HCT116 (cell line): ENCODE measurements around the gene NTN4. TPM values are rescaled to one million over a fixed set of nuclear protein-coding genes. Genes with fewer than 3 reads are reported as not detected.

Experiments used
- ATAC-seq: fragments of 200-7000 bp; cut with Tn5 transposase; 2 replicates; pipeline ENCODE4 v1.9.1; 2020; ENCODE audit warnings: mild to moderate bottlenecking, moderate library complexity
- BruUV-seq: library from RNA; stranded (reverse); fragments of 400-500 nt; replicated peaks from 2 replicates; lab custom pipeline; 2021; lab: Mats Ljungman, UMichigan
- CTCF ChIA-PET: fragments of 300-600 bp; sonication (Branson Sonifier 250); formaldehyde crosslinking; loops from one replicate; lab custom pipeline; 2021; ENCODE audit warnings: antibody characterized with exemption; lab: Charles Lee
- POLR2A ChIA-PET: fragments of 300-600, 350-600 bp; sonication (Branson Sonifier 250); formaldehyde crosslinking; loops from one replicate; lab custom pipeline; 2021; ENCODE audit warnings: antibody characterized with exemption; lab: Charles Lee
- RAD21 ChIA-PET, 2 experiments: fragments of 300-600 bp; sonication (Branson Sonifier 250); formaldehyde crosslinking; loops; one replicate each; lab custom pipeline; 2023; ENCODE audit warnings: low total read pairs in 2 of 2; ENCODE audit not compliant: uncharacterized antibody in 2 of 2, unreplicated experiment in 2 of 2, low non-redundant PET in 1 of 2; lab: Charles Lee
- DNase-seq: peaks from one replicate; pipeline ENCODE4 v3.0.0-alpha.2; 2010; ENCODE audit warnings: low read depth, low spot score
- H2AFZ ChIP-seq: fragments of 200-600 bp; shearing (Covaris generic), sonication (generic); 2 replicates; pipeline ENCODE4 v1.6.1; 2017; ENCODE audit warnings: low read depth, mixed run types, mixed read lengths, antibody characterized with exemption, low read length; ENCODE audit not compliant: poor library complexity, severe bottlenecking
- H3K27ac ChIP-seq: 2 replicates; pipeline ENCODE4 v1.5.1; 2012; ENCODE audit warnings: low read depth, low read length
- H3K27me3 ChIP-seq: fragments of 200-600 bp; sonication (generic); 2 replicates; pipeline ENCODE4 v1.6.1; 2016; ENCODE audit warnings: mixed run types, low read length, mixed read lengths; ENCODE audit not compliant: insufficient read depth
- H3K36me3 ChIP-seq, 2 experiments: fragments of 200-500 bp in 1 of 2; fragments of 200-600 bp in 1 of 2; sonication (Bioruptor generic) in 1 of 2; sonication (generic) in 1 of 2; 2 replicates each; pipeline versions ENCODE4 v1.5.1 to v1.6.1; 2014 to 2016; ENCODE audit warnings: low read length in 2 of 2, inconsistent platforms in 1 of 2, mixed read lengths in 1 of 2, mixed run types in 1 of 2; ENCODE audit not compliant: insufficient read depth in 2 of 2, control insufficient read depth in 1 of 2
- H3K4me1 ChIP-seq, 2 experiments: fragments of 200-600 bp in 1 of 2; sonication (generic) in 1 of 2; 2 replicates each; pipeline versions ENCODE4 v1.5.1 to v1.6.1; 2012 to 2017; ENCODE audit warnings: low read length in 2 of 2, inconsistent platforms in 1 of 2, mild to moderate bottlenecking in 1 of 2, mixed read lengths in 1 of 2, mixed run types in 1 of 2, moderate library complexity in 1 of 2; ENCODE audit not compliant: insufficient read depth in 2 of 2, control insufficient read depth in 1 of 2
- H3K4me2 ChIP-seq: fragments of 200-600 bp; sonication (generic); 2 replicates; pipeline ENCODE4 v1.6.1; 2017; ENCODE audit warnings: mixed run types, low read length, mixed read lengths
- H3K4me3 ChIP-seq, 2 experiments: fragments of 200-600 bp in 1 of 2; sonication (generic) in 1 of 2; replicated peaks in 1 of 2; 2 replicates each; pipeline ENCODE4 v1.5.1; 2011 to 2016; ENCODE audit warnings: low read length in 2 of 2, control low read depth in 1 of 2, low read depth in 1 of 2, mild to moderate bottlenecking in 1 of 2, mixed read lengths in 1 of 2, mixed run types in 1 of 2
- H3K79me2 ChIP-seq: fragments of 200-600 bp; sonication (generic); 2 replicates; pipeline ENCODE4 v1.6.1; 2017; ENCODE audit warnings: mild to moderate bottlenecking, mixed run types, low read length, moderate library complexity, mixed read lengths; ENCODE audit not compliant: insufficient read depth
- H3K9ac ChIP-seq: fragments of 200-600 bp; sonication (generic); 2 replicates; pipeline ENCODE4 v1.6.1; 2016; ENCODE audit warnings: low read length, mixed read lengths
- H3K9me2 ChIP-seq: fragments of 200-600 bp; sonication (generic), shearing (Covaris generic); 2 replicates; pipeline ENCODE4 v1.6.1; 2017; ENCODE audit warnings: mixed run types, mild to moderate bottlenecking, moderate library complexity; ENCODE audit not compliant: insufficient read depth
- H3K9me3 ChIP-seq, 2 experiments: fragments of 200-500 bp in 1 of 2; fragments of 200-600 bp in 1 of 2; sonication (Bioruptor generic) in 1 of 2; sonication (generic) in 1 of 2; 2 replicates each; pipeline ENCODE4 v1.6.1; 2014 to 2017; ENCODE audit warnings: low read length in 2 of 2, mixed read lengths in 2 of 2, inconsistent platforms in 1 of 2, low read depth in 1 of 2, mild to moderate bottlenecking in 1 of 2, mixed run types in 1 of 2, moderate library complexity in 1 of 2; ENCODE audit not compliant: control insufficient read depth in 1 of 2, insufficient read depth in 1 of 2
- H4K20me1 ChIP-seq: fragments of 200-600 bp; sonication (generic), shearing (Covaris generic); 2 replicates; pipeline ENCODE4 v1.6.1; 2017; ENCODE audit warnings: mixed run types, mild to moderate bottlenecking, moderate library complexity; ENCODE audit not compliant: insufficient read depth
- ELF1 ChIP-seq: IDR thresholded peaks from 2 replicates; pipeline ENCODE4 v1.6.1; 2012; ENCODE audit warnings: low read depth, borderline replicate concordance
- EZH2 ChIP-seq: fragments of 200-600 bp; sonication (generic); IDR thresholded peaks from 2 replicates; pipeline ENCODE4 v1.6.1; 2017; ENCODE audit warnings: antibody characterized with exemption, mixed run types
- RAD21 ChIP-seq: IDR thresholded peaks from 2 replicates; pipeline ENCODE4 v1.6.1; 2012; ENCODE audit warnings: low read depth, mild to moderate bottlenecking
- intact Hi-C: fragments of 100-400 bp; cut with micrococcal nuclease; formaldehyde crosslinking; loops from 2 replicates; pipeline ENCODE4 v1.10.0; 2022
- total RNA-seq: library from RNA; stranded (reverse); gene quantifications from one replicate; pipeline ENCODE4 v1.2.1, GENCODE V29; 2021; ENCODE audit not compliant: unreplicated experiment
- TF ChIP-seq, protein P1 (sequence below), 3 experiments: fragments of 200-600 bp in 1 of 3; sonication (generic) in 1 of 3; IDR thresholded peaks in 2 of 3; conservative IDR thresholded peaks in 1 of 3; 2 replicates each; pipeline ENCODE4 v1.5.1; 2012 to 2017; ENCODE audit warnings: low read depth in 2 of 3, low read length in 2 of 3, antibody characterized with exemption in 1 of 3, borderline replicate concordance in 1 of 3, control low read depth in 1 of 3, mild to moderate bottlenecking in 1 of 3, mixed read lengths in 1 of 3, mixed run types in 1 of 3, moderate library complexity in 1 of 3; ENCODE audit not compliant: insufficient read depth in 1 of 3

Gene NTN4
- total RNA-seq, 1 experiment from 2014 or later: 4.3 TPM

DNA sequence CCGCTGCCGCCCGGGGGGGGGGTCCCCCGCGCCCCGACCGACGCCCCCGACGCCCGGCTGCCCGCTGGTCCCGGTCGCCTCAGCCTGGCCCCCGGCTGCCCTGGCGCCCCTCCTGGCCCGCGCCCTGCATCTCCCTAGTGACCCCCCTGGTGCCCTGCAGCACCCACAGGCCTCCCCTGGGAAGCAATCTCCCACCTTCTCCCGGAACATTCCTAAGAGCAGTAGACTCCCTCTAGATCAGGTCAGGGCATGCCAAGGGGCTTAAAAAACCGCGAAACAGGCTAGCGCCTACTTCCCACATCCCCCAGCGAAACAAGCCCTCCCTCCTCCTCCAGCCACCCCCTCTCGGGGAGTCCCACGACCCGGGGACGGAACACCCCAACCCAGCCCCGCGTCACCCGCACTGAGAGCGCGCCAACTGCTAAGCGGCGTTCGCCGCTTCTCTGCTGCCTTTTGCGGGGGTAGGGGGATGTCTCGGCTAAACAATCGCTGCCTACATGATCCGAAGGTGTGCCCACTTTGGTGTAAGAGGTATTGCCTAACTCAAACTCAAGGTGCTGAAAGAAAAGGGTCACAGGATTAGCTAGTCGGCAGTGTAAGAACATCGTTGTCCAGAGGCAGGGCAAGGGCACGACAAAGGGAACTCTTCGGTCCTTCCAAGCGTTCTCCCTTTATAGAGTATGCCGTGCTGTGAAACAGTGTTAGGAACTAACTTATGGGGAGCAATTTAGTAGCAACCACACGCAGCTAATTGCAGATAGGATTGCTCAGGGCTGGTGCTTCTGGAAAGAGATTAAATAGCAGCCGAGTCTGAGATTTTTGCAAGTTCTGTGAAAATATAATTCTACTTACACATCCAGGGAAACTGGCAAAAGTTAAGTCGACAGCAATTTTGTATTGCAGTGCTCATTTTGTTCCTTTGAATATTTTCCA is 619 bp upstream of the NTN4 start:
- H3K79me2 ChIP-seq: no peaks in the 10 kb centered on the region
- POLR2A ChIA-PET: no interaction called here
- peaks cover 17 to 32% of the 10 kb centered on the region in 2 experiments; a peak in 3 of 4 replicates for H3K4me1 ChIP-seq
- no peaks in the 10 kb centered on the region for H3K9me2 ChIP-seq
- BruUV-seq: no TSS peak
- H3K9me3 ChIP-seq: no peaks in the 10 kb centered on the region
- peak overlapping the region; percentile 83 for H2AFZ ChIP-seq
- 0 out of 2 replicates have a peak, but pooled peaks have one; percentile 36 for TF ChIP-seq EZH2
- no peak for TF ChIP-seq RAD21
- TF ChIP-seq, all 23 proteins: peak for 1
- H3K36me3 ChIP-seq: no peaks in the 10 kb centered on the region
- H3K4me2 ChIP-seq: peak overlapping the region; percentile 96
- no peaks in the 10 kb centered on the region for H4K20me1 ChIP-seq
- H3K4me3 ChIP-seq: peak overlapping the region; percentile 51 to 65
- peaks cover 7% of the 10 kb centered on the region; the same call in 1 of the 2 replicates for H3K27me3 ChIP-seq
- peak; percentile 49 for ATAC-seq
- DNase-seq: no peak
- intact Hi-C loops: no loop called here
- peak overlapping the region; percentile 58 for H3K9ac ChIP-seq
- no peak overlapping the region; the same call in 1 of the 2 replicates for H3K27ac ChIP-seq
- ChIA-PET CTCF (no interaction called here), RAD21 (no interaction called here)

DNA sequence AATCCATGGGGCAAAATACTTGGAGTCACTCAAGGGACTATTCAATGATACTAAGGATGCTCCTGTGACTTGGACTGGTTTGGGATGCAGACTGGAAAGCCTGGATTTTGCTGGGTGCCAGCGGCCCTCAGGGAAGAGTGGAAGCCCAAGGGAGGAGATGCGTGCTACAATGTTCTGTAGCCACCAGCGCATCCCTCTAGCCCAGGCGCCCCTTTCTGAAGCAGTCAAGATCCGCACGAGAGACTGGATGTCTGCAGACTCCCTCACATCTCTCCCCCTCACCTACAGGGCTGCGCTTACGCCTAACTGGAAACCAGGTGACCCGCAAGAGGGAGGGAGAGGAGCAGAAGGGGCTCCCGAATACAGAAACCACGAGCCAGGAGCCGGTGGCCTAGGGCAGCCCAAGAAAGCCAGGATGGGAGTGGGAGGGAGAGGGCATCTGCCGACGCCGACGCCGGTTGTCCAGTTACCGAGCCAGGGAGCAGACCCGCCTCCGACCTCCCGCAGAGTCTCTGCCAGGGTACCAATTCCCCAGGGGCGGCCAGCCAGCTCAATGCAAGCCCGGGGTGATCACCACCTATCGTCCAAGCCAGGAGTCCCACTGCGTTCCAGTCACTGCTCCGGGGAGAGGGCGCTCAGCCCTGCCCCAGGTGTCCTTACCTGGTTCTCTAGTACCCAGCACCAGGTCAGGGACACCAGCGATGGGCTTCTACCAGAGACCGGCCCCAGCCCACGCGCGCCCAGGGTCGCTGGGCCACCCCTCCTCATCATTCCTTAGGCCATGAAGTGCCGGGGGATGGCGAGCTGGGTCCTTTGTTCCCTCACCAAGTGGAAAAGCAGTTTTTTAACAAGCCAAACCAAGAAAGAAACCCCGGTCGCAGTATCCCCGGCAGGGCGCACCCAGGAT is 1.2 kb downstream of the NTN4 start:
- peak overlapping the region; percentile 58 for H3K9ac ChIP-seq
- no peak overlapping the region for H3K27ac ChIP-seq
- intact Hi-C loops: no loop called here
- H4K20me1 ChIP-seq: no peaks in the 10 kb centered on the region
- no peaks in the 10 kb centered on the region for H3K36me3 ChIP-seq
- RAD21 ChIA-PET: no interaction called here
- POLR2A ChIA-PET: no interaction called here
- H3K4me3 ChIP-seq: peak overlapping the region; percentile 51 to 65
- H3K27me3 ChIP-seq: peaks cover 7% of the 10 kb centered on the region; the same call in 1 of the 2 replicates
- peak overlapping the region; percentile 96 for H3K4me2 ChIP-seq
- no peaks in the 10 kb centered on the region for H3K9me3 ChIP-seq
- H3K9me2 ChIP-seq: no peaks in the 10 kb centered on the region
- H3K4me1 ChIP-seq: peaks cover 17 to 35% of the 10 kb centered on the region in 2 experiments; a peak in 3 of 4 replicates
- no peak for DNase-seq
- H2AFZ ChIP-seq: peak overlapping the region; percentile 49
- H3K79me2 ChIP-seq: no peaks in the 10 kb centered on the region
- no TSS peak for BruUV-seq
- CTCF ChIA-PET: no interaction called here
- peak; percentile 52 for ATAC-seq
- TF ChIP-seq, protein P1, sequence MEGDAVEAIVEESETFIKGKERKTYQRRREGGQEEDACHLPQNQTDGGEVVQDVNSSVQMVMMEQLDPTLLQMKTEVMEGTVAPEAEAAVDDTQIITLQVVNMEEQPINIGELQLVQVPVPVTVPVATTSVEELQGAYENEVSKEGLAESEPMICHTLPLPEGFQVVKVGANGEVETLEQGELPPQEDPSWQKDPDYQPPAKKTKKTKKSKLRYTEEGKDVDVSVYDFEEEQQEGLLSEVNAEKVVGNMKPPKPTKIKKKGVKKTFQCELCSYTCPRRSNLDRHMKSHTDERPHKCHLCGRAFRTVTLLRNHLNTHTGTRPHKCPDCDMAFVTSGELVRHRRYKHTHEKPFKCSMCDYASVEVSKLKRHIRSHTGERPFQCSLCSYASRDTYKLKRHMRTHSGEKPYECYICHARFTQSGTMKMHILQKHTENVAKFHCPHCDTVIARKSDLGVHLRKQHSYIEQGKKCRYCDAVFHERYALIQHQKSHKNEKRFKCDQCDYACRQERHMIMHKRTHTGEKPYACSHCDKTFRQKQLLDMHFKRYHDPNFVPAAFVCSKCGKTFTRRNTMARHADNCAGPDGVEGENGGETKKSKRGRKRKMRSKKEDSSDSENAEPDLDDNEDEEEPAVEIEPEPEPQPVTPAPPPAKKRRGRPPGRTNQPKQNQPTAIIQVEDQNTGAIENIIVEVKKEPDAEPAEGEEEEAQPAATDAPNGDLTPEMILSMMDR (IDR thresholded peaks at IDR 0.05 in 2 of 3, conservative IDR thresholded peaks at IDR 0.05 in 1 of 3; ENCODE audit: borderline replicate concordance in 1 of 3, insufficient read depth in 1 of 3, low read depth in 2 of 3, low read length in 2 of 3): 0 out of 6 replicates have a peak, but pooled peaks of 1 of the 3 experiments have one; percentile 4
- no peak for TF ChIP-seq ELF1
